ENCODE data around the gene MMP27. TPM values are rescaled to one million over a fixed set of nuclear protein-coding genes. Genes with fewer than 3 reads are reported as not detected.

MMP27 gene
- total and polyA plus RNA-seq, 12 donors = not detected

GRCh38 chr11:102727890-102728289 lies 22.3 kb upstream of the MMP27 start:
- intact Hi-C loops (cut with DNase I) = no loop called here
- Histone ChIP-seq H3K27ac (peak overlapping the region in 1 of 10 donors; percentile 14), H3K4me1 (peaks cover 0 to 24% (median 0%) of the 10 kb centered on the region in 9 donors), H3K4me3 (no peak overlapping the region), H3K27me3 (peaks cover 0 to 9% (median 0%) of the 10 kb centered on the region in 7 donors), H3K36me3 (no peaks in the 10 kb centered on the region), H3K9me3 (peaks cover 0 to 6% (median 0%) of the 10 kb centered on the region in 11 donors)
- TF ChIP-seq, protein P1, sequence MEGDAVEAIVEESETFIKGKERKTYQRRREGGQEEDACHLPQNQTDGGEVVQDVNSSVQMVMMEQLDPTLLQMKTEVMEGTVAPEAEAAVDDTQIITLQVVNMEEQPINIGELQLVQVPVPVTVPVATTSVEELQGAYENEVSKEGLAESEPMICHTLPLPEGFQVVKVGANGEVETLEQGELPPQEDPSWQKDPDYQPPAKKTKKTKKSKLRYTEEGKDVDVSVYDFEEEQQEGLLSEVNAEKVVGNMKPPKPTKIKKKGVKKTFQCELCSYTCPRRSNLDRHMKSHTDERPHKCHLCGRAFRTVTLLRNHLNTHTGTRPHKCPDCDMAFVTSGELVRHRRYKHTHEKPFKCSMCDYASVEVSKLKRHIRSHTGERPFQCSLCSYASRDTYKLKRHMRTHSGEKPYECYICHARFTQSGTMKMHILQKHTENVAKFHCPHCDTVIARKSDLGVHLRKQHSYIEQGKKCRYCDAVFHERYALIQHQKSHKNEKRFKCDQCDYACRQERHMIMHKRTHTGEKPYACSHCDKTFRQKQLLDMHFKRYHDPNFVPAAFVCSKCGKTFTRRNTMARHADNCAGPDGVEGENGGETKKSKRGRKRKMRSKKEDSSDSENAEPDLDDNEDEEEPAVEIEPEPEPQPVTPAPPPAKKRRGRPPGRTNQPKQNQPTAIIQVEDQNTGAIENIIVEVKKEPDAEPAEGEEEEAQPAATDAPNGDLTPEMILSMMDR (IDR thresholded peaks at IDR 0.05) = no peak
- DNase-seq = no peak
- peak in 1 of 8 donors; percentile 55 for ATAC-seq
- WGBS, 2 donors = 78 to 79% methylated on average over 2 of the region's 2 CpGs

GRCh38 chr11:102724904-102725500 lies 19.4 kb upstream of the MMP27 start, which contains the start of gene MMP8:
Gene MMP8 (minus strand): TSS chr11:102724954. CDS start chr11:102724855, 99 bp downstream.
- DNase-seq = no peak
- H3K4me3 ChIP-seq = no peak within 1 kb of the TSS
- intact Hi-C loops (cut with DNase I) = no loop called here

GRCh38 chr11:102722821-102723220 lies 17.3 kb upstream of the MMP27 start:
- TF ChIP-seq, protein P1 (IDR thresholded peaks at IDR 0.05) = no peak
- Histone ChIP-seq H3K27me3 (no peaks in the 10 kb centered on the region), H3K4me1 (peaks cover 0 to 26% (median 0%) of the 10 kb centered on the region in 9 donors), H3K4me3 (no peak overlapping the region), H3K9me3 (peaks cover 0 to 6% (median 0%) of the 10 kb centered on the region in 11 donors), H3K27ac (no peak overlapping the region), H3K36me3 (no peaks in the 10 kb centered on the region)
- no peak for ATAC-seq
- intact Hi-C loops (cut with DNase I) = no loop called here
- no peak for DNase-seq

More at GRCh38 chr11:102724904-102725500, 19.4 kb upstream of the MMP27 start, which contains the start of gene MMP8:
- H3K9me3 ChIP-seq = peaks cover 0 to 6% (median 0%) of the 10 kb centered on the region in 11 donors
- WGBS, 2 donors = 36 to 44% methylated on average over 2 of the region's 2 CpGs
- H3K4me1 ChIP-seq = peaks cover 0 to 35% (median 0%) of the 10 kb centered on the region in 9 donors
- no peaks in the 10 kb centered on the region for H3K27me3 ChIP-seq
- TF ChIP-seq, protein P1 (IDR thresholded peaks at IDR 0.05) = no peak
- no peak for ATAC-seq
- H3K36me3 ChIP-seq = no peaks in the 10 kb centered on the region
- no peak within 1 kb of the TSS for H3K27ac ChIP-seq

DNA sequence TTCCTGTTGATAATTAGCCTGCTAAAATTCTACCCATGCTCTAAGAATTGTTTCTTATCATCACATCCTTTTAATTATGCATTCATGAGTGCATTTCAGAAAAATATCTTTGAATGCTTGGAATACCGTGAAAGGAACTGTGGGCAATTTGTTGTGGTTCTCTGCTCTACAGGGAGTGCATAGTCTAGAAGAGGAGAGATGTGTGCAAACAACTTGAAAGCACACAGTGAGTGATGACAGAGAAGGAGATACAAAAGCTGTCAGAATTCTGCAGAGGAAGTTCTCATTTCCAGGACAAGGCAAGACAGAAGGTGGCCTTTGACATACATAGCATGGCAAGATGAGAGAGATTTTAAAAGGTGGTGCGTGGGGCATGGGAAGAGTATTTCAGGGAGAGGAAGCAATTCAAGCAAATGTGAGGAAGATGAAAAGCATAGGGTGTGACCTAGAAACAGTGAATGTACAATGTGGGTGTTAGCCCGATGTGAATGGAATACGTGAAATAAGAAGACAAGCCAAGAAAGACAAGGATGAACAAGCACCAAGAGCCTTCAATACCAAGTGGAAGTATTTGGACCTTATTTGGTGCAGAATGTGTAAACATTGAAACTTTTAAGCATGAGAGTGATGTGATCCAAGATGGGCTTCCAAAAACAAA lies 14.2 kb upstream of the MMP27 start:
- no peak for ATAC-seq
- TF ChIP-seq, protein P1 (IDR thresholded peaks at IDR 0.05) = no peak
- intact Hi-C loops (cut with DNase I) = no loop called here

More for the DNA sequence above, 14.2 kb upstream of the MMP27 start:
- WGBS, 2 donors = 56 to 63% methylated on average over 4 of the region's 4 CpGs
- DNase-seq = no peak
- Histone ChIP-seq H3K27ac (no peak overlapping the region), H3K9me3 (peaks cover 0 to 6% (median 0%) of the 10 kb centered on the region in 11 donors), H3K4me3 (no peak overlapping the region), H3K36me3 (no peaks in the 10 kb centered on the region), H3K27me3 (peaks cover 0 to 4% (median 0%) of the 10 kb centered on the region in 7 donors), H3K4me1 (peaks cover 0 to 18% (median 0%) of the 10 kb centered on the region in 9 donors)
